HuH-7 (cell line): Measurements from ENCODE around the gene MIXL1.
"Not testable (repeated sequence)": the region's sequence is repeated elsewhere in the genome, so short reads cannot be mapped to it uniquely, and the experiment has no call there.

Experiments
- DNase-seq: peaks from one replicate; pipeline ENCODE4 v3.0.0; 2011; ENCODE audit warnings: low spot score

Gene MIXL1

GRCh38 chr1:226223157-226223785 is at the start of gene MIXL1:
Gene MIXL1 (plus strand): TSS chr1:226223664. CDS start chr1:226223682, 18 bp downstream.
- peak; percentile 78 for DNase-seq

GRCh38 chr1:226176870-226177269 is 46.6 kb upstream of the MIXL1 start:
- DNase-seq: no peak

GRCh38 chr1:226181996-226182714 is 41.3 kb upstream of the MIXL1 start:
- DNase-seq: peak; percentile 56

GRCh38 chr1:226185141-226186036 is 38.1 kb upstream of the MIXL1 start:
- no peak for DNase-seq

- peak; percentile 97 for DNase-seq
Measured at GRCh38 chr1:226186124-226187018, 37.1 kb upstream of the MIXL1 start, which contains the start of gene ACBD3. Gene ACBD3 (minus strand): TSS chr1:226186741. CDS start chr1:226186675, 66 bp downstream.

GRCh38 chr1:226187019-226187322 is 36.5 kb upstream of the MIXL1 start:
- no peak for DNase-seq

- no peak for DNase-seq
Measured at GRCh38 chr1:226187380-226187779, 36.1 kb upstream of the MIXL1 start.

- DNase-seq: no peak
Measured at GRCh38 chr1:226195144-226195543, 28.3 kb upstream of the MIXL1 start.

GRCh38 chr1:226199971-226200370 is 23.5 kb upstream of the MIXL1 start:
- DNase-seq: no peak

- DNase-seq: peak; percentile 62
Measured at GRCh38 chr1:226201029-226201593, 22.4 kb upstream of the MIXL1 start.

GRCh38 chr1:226202246-226202645 is 21.2 kb upstream of the MIXL1 start:
- DNase-seq: no peak

GRCh38 chr1:226202666-226203065 is 20.8 kb upstream of the MIXL1 start:
- DNase-seq: not testable (repeated sequence)

- DNase-seq: no peak
Measured at GRCh38 chr1:226203240-226203639, 20.2 kb upstream of the MIXL1 start.

- no peak for DNase-seq
Measured at GRCh38 chr1:226203655-226204054, 19.8 kb upstream of the MIXL1 start.

GRCh38 chr1:226204198-226204597 is 19.3 kb upstream of the MIXL1 start:
- DNase-seq: no peak

- DNase-seq: no peak
Measured at GRCh38 chr1:226207048-226207447, 16.4 kb upstream of the MIXL1 start.

- DNase-seq: no peak
Measured at GRCh38 chr1:226209307-226210059, 14.0 kb upstream of the MIXL1 start.

GRCh38 chr1:226210571-226211176 is 12.8 kb upstream of the MIXL1 start:
- DNase-seq: no peak

GRCh38 chr1:226211181-226211821 is 12.2 kb upstream of the MIXL1 start:
- DNase-seq: no peak

GRCh38 chr1:226212545-226212944 is 10.9 kb upstream of the MIXL1 start:
- no peak for DNase-seq
